Stimulated activated CD8-positive, alpha-beta memory T cell treated with anti-CD3 and anti-CD28 coated beads, Interleukin-15, amount 100 ng/mL, for 48 hours (primary cell): Measurements from ENCODE around the gene AGAP1.

Experiments used
- DNase-seq, 2 donors: peaks; one replicate each; pipeline ENCODE4 v3.0.0-alpha.2; 2020; ENCODE audit warnings: low read depth in 2 of 2

AGAP1 gene

GRCh38 chr2:235843591-235844395, 349.9 kb downstream of the AGAP1 start:
- no peak for DNase-seq

DNA sequence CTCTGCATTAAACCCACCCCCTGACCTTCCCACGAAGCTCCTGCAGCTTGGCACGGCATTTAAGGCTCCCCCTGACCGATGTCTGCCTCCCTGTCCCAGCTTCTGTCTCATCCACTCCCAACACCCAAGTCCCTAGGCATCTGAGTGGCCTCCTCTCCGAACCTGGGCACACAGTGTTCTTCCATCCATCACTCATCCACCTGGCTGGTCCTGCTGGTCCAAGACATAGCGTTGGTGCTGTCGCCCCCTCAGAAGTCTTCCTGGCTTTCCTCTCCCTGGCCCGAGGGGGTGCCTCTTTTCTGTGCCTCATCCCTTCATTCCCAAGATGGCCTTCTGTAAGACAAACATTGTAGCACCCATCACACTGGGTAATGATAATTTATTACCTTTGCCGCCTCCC, 350.7 kb downstream of the AGAP1 start:
- DNase-seq, result no peak

DNA sequence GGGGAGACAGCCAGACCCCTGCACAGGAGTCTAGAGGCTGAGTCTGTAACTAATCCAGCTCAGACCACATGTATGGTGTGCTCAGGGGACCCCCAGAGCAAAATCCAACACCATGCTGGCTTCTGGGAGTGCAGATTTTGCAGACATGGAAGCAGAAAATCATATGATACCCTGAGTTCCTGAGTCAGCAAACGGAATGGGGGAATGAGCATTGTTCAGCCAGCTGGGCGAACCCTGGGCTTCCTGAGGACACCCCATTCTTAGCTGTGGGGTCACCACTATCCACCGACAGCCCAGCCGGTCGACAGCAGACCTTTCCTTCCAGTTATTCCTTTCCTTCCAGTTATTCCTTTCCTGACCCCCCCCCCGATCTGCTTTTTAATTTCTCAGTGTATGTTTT, 351.4 kb downstream of the AGAP1 start:
- DNase-seq, result no peak

DNA sequence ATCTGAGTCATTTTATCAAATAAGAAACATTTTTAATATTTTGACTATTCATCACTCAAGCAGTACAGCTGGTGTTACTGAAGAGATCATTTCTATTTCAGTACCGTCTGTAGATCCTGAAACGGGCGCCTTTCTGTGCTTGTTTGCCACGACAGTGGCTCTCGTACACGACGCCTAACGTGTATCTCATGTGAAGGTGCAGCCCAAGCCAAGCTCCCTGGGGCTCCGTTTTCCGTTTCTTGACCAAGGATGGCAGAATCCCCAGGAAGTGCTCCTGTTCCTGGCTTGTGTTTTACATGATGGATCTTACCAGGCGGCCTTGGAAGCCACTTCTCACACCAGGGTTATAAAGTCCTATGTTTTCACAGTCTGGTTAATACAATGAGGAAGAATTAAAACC, 353.7 kb downstream of the AGAP1 start:
- DNase-seq, result no peak

DNA sequence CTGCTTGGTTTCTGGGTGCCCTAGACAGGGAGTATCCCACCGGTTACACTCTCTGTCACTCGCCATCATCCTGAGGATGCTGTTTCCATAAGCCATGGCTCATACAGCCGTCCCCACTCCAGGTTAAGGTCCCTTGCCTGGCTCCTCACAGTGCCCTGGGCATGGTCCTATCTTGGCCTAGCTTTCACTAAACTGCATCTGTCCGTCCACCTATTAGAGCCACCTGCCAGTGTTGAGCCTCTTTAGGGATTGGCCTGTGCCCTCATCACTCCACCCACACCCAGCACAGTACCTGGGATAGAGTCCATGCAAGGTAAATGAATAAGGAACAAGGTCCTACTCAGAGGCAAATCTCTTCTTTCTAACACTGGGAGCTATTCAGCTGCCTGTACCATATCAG, 354.2 kb downstream of the AGAP1 start:
- no peak for DNase-seq

- DNase-seq, result no peak
Observed at GRCh38 chr2:235848946-235849345, 355.1 kb downstream of the AGAP1 start.

DNA sequence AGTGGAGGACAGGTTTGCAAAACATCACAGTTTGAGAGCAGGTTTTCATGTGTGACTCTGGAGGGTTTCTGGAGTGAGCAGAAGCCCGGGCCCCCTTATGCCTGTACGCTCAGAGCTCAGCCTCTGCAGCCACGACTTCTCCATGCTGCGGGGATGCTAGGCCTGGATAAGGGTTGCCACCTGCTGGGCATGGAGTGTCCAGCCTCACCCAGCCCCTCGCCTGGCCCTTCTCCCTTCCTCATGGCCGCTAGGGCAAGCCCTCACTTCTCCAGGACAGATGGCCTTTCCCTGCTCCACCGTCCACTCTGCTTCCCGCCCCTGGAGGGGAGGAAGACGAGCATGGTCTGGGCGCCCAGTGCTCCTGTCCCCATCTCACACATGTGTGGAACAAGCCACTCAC, 355.6 kb downstream of the AGAP1 start:
- DNase-seq, result no peak

DNA sequence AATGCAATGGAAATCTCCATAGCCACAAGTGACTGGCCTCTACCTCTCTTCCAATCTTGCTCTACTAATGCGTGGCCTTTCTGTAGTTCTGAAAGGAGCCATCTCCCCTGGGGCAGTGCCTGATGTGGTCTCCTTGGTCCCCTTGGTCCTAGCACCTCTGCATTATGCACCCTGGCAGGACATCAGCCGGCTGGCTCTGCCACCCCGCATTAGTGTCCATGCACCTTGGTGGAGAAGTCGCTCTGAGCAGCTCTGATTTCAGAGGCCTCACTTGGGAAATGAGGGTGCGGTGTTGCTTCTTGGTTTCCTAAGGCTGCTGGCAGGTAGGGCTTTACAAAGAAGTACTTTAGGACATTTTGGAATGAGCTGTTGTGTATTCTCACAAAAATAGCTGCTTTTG, 356.4 kb downstream of the AGAP1 start:
- DNase-seq, result no peak

DNA sequence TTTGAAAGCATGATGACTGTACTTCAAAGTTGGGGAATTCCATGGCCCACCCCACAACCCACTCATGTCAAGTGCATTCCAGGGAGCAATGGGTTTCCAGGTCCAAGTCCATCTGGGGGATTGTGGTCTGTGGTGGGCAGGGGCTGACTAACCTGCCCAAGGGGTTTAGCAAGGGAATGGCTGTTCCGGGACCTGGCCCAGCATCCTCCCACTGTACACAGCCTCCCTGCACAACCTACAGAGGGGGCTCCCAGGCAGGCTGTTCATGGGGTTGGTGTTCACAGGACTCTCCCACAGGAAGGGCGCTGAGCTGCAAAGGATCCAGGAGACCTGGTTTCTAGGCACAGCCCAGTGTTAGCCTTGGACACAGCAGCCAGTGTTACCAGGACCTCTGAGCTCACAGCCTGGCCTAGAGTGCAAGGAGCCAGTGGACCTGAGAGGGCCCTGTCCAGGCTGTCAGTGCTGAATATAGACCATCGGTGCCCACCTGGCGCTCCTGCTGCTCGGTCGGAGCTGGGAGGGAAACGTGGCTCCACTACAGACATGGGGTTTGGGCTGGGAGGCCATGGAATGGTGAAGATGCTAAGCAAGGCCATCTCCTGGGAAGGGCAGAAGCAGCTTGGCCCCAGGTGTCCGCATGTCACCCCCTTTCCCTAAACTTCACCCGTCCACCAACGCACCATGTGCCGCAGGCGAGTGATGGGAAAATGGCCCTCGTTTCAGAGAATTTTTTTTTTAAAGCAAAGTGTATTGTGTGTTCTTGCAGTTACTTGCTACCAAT, 357.1 kb downstream of the AGAP1 start:
- no peak for DNase-seq

GRCh38 chr2:235851828-235852525, 358.1 kb downstream of the AGAP1 start:
- no peak for DNase-seq

DNA sequence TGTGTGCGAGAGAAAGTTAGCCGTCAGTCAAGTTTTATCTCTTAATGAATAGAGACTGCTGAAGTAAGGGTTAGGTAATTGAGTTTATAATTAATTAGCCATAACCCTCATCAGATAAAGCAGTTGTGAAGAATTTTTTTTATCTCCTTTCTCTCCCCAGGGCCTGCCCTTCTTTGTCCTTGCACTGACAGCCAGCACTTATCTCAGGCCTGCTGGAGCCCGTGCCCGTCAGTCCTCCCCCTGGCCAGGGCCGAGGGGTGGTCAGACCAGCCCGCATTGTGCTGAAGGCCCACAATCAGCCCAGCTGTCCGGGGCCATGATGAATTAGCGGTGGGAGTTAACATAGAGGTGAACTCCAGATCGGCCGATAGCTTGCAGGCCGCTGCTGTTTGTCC, 358.7 kb downstream of the AGAP1 start:
- DNase-seq, result no peak

GRCh38 chr2:235854276-235854675, 360.4 kb downstream of the AGAP1 start:
- DNase-seq, result no peak

DNA sequence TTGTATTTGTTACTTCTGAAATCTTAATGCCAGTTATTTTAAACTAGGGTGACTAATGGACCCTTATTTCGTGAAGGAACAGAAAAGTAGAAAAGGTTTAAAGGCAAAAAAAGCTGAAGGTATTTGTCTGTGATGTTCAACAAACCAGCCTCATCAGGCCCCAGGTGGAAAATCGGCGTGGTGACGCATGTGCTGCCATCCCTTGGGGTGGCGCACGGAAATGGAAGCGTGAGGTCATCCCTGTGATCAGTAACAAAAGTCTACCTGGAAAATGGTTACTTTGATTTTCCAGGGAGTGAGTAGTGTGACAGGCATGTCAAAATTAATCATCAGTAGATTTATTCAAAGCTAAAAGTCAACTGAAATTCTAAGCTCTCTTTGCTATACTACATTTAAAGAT, 361.2 kb downstream of the AGAP1 start:
- no peak for DNase-seq

- no peak for DNase-seq
Observed at GRCh38 chr2:235856151-235856854, 362.5 kb downstream of the AGAP1 start.

- no peak for DNase-seq
Observed at GRCh38 chr2:235857598-235857997, 363.8 kb downstream of the AGAP1 start.

DNA sequence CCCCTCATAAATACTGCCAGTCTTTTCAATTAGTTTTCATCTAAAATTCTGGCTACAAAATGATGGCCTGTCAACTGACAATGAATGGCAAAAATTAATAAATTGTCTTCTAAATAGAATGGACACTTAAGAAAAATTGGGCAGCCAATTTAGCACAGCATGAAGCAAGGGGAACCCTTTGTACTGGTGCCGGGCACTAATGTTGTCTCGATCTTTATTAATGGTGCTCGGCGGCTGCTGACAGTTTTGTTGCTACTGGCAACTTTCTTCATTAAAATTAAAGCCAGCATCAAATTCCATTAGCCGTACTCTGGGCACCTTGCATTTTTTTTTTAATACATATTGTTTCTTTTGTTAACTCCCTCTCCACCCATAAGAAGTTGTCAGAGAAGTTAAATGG, 365.0 kb downstream of the AGAP1 start:
- DNase-seq, result no peak

DNA sequence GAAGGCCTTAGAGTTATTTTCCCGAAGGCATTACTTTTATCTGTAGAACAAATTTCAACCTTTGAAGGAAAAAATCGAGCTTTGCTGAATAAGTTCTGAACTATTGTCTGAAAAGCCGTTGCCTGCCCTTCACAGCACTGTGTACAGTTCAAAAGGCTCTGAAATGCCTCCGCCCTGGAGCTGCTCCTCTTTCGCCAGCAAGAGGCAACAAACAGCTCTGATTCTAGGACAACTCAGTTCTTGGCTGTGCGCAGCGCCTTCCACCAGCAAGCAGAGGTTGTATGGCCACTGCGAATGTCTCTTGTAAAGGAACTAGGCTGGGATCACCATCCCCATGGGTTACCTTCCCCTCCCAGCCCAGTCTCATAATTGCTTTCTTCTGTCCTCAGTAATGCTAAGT, 365.8 kb downstream of the AGAP1 start:
- DNase-seq, result no peak

DNA sequence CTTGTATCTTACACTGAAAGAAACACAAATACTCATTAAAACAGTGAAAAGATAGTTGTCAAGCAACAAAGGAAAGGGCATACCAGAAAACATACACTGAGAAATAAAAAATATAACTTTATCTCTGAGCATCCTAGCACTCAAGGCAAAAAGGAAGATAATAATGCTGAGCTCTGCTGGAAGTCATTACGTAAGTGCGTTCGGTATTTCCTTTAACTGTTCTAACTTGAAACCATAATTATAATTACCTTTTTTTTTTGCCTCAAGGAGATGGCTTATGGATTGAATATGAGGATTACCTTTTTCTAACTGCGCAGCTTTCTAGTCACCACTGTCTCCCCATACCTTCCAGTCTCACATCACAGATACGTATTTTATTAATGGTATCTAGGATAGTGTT, 366.3 kb downstream of the AGAP1 start:
- no peak for DNase-seq

GRCh38 chr2:235860871-235861270, 367.0 kb downstream of the AGAP1 start:
- no peak for DNase-seq

GRCh38 chr2:235861383-235861782, 367.5 kb downstream of the AGAP1 start:
- DNase-seq, result no peak

- no peak for DNase-seq
Observed at GRCh38 chr2:235863414-235863813, 369.6 kb downstream of the AGAP1 start.

DNA sequence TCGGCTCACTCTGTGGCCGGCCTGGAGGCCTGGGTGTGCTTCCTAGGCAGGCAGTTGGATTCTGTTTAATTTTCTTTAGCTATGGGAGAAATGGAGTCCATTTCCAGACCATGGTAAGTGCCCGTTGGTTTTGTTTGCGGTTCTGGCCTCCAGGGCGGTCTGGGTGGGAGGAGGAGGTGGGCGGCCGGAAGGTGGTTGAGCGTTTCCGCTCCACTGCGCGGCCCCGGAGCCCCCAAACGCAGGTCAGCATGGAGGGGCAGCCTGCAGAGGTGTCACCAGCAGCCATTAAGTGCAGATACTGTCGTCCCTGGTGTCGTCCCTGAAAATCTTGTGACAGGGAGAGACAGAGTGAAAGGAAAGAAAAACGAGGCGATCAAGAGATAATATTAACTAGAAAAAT, 370.5 kb downstream of the AGAP1 start:
- DNase-seq, result no peak
